ENCODE results near the gene NPHP1. TPM values are rescaled to one million over a fixed set of nuclear protein-coding genes. Genes with fewer than 3 reads are reported as not detected.
"Not testable (repeated sequence)": the region's sequence is repeated elsewhere in the genome, so short reads cannot be mapped to it uniquely, and the experiment has no call there.

Gene NPHP1
- polyA plus RNA-seq (2013, experiment 1 of 4): 14.1 TPM
- 12.6 TPM for polyA plus RNA-seq (2013, experiment 2 of 4)
- polyA plus RNA-seq (2013, experiment 3 of 4): 13.4 TPM
- polyA plus RNA-seq (2013, experiment 4 of 4): 14.1 TPM

DNA sequence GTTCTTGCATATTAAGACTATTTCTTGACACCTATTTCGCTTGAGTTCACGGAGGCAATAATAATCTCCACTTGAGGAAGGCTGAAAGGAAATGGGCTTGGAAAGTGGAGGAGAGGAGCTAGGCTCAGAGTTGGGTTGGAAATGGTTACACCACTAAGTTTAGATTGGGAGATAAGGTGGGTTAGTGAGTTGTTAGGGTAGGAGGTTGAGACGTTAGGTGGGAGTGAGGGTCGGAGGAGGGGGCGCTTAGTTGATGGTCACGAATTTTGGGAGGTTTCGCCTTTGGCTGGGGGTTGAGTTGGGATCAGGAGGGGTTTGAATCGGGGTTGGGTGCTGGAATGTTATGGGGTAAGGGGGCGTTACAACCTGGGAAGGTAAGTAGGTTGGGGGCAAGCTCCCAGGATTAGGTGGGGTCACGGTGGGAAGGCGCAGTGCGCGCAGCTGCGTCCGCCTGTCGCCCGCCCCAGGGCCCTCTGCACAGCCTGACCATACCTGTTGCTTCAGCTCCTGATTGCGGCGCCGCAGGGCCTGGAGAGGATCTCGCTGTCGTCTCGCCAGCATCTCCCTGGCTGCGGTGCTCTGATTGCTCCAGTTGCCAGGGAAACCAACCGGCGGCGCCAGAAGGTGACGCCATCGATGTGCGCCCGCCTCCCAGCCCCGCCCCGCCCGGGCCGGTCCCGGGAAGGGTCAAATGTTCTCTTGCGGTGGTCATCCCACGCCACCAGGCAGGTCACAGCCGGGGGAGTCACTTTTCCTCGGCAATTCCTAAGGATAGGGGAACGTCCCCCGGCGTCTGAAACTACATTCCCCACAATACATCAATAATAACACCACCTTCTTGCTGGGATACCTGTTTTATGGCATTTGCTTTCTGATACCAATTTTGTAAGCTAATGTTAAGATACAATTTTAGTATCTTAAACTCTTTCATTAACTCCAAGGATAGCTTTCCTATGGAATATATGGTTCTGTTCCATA, at the start of gene NPHP1:
Gene NPHP1 (minus strand): TSS at position 606 of the 978 bp plus-strand sequence. CDS start 45 bp downstream, at position 561.
- Histone ChIP-seq H3K4me1 (ENCODE audit: control insufficient read depth, insufficient read depth, low read length) (no peaks in the 10 kb centered on the region), H3K9me3 (ENCODE audit: control insufficient read depth, low read length) (no peaks in the 10 kb centered on the region), H3K27ac (ENCODE audit: insufficient read depth, low read depth, low read length, poor library complexity, severe bottlenecking) (no peak within 1 kb of the TSS), H3K27me3 (ENCODE audit: control insufficient read depth, insufficient read depth, low read length, poor library complexity, severe bottlenecking) (no peaks in the 10 kb centered on the region), H3K4me3 (ENCODE audit: insufficient read depth, low read depth, low read length) (peak within 1 kb of the TSS; percentile 48), H3K36me3 (ENCODE audit: control insufficient read depth, insufficient read depth, low read length) (peaks cover 1% of the 10 kb centered on the region)
- 5% methylated on average over 43 of the region's 43 CpGs for WGBS, 2 experiments

DNA sequence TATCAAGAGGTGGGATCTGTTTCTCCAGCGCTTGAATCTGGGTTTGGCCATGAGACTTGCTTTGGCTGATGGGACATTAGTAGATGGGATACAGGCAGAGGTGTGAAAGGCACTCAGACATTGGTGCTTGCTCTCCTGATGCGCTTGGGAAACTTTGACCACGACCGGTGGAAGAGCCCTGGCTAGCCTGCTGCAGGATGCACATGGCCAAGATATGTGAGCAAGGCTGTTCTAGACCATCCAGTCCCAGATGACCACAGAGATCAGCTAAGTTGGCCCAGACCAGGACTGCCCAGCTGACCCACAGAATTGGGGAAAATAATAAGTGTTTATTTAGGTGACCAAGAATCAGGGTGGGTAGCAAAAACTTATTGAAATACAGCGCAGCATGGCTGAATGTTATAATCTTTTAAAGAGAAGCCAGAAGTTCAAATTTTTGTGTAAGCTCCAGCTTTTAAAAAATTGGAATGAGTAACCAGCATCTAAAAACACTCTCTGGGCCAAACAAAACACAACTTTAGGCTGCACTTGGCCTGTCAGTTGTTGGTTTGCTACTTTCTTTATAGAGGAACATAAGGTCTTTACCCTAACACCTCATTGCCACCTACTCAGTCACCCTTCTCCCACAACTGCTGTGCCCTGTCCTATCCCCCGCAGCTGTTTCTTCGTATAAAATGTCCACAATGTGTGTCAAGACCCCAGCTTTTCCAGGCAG, 43.4 kb upstream of the NPHP1 start:
- WGBS, 2 experiments: 91 to 92% methylated on average over 3 to 4 of the region's 7 CpGs
- H3K36me3 ChIP-seq (ENCODE audit: control insufficient read depth, insufficient read depth, low read length); H3K9me3 ChIP-seq (ENCODE audit: control insufficient read depth, low read length); H3K27ac ChIP-seq (ENCODE audit: insufficient read depth, low read depth, low read length, poor library complexity, severe bottlenecking); H3K4me3 ChIP-seq (ENCODE audit: insufficient read depth, low read depth, low read length); H3K4me1 ChIP-seq (ENCODE audit: control insufficient read depth, insufficient read depth, low read length); H3K27me3 ChIP-seq (ENCODE audit: control insufficient read depth, insufficient read depth, low read length, poor library complexity, severe bottlenecking): not testable (repeated sequence)

DNA sequence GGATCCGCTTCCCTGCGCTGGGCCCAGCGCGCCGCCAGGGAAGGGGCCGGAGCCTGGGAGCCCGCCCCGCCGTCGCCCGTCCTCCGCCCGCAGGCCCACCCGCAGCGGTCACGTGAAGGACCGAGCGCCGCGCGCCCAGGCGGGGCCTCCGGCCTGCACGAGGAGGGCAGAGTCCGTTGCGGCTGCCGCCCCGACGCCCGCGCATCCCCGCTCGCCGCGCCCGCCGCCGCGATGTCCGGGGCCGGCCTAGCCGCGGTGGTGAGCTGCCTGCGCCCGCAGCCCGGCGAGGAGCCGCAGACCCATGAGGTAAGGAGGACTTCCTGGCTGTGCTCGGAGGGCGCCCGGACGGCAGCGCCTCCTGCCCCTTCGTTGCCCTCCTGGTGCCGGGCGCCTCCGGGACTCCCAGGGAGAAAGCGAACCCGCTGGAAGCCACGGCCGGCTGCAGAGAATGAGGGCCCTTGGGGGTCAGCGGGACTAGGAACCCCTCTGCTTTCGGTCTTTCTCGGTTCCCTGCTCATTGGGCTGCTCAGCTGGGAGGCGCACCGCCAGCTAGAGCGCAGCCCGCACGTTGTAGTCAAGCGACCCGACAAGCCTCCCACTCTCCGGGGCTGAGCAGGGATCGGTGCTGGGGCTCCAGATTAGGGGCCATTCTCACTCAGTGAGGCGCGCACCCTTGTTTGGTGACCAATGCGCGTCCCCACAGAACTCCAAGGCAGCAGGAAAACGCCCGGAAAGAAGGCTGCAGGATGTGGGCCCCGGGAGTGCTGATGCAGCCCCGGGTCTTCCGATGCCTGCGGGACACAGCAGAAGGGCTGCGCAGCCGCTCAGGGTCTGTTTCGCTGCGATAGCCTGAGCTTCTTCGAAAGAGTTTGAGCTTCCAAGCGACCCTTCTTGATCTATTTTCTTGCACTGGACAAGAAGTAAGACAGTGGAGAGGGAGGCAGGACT, 40.9 kb upstream of the NPHP1 start:
- no CpG with 5 or more reads among the region's 89 CpGs for WGBS, 2 experiments
- H3K27me3 ChIP-seq (ENCODE audit: control insufficient read depth, insufficient read depth, low read length, poor library complexity, severe bottlenecking): not testable (repeated sequence)

DNA sequence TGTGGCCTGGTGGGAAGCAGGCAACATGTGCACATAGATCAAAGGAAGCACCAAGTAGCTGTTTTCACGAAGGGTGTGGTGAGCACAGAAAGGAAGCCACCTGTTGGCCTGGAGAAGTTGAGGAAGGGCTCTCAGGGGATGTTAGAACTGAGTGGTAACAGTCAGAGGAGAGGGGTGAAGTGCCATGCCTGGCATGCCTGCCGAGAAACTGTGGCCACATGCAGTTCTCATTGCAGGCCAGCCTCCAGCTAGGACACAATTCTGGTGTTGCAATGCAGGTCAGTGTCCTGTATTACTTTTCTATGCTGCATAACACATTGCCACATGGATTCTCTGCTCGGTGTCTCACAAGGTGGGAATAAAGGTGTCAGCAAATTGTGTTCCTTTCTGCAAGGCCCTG, 38.5 kb upstream of the NPHP1 start:
- not testable (repeated sequence) for H3K4me3 ChIP-seq (ENCODE audit: insufficient read depth, low read depth, low read length); H3K4me1 ChIP-seq (ENCODE audit: control insufficient read depth, insufficient read depth, low read length); H3K9me3 ChIP-seq (ENCODE audit: control insufficient read depth, low read length); H3K36me3 ChIP-seq (ENCODE audit: control insufficient read depth, insufficient read depth, low read length); H3K27me3 ChIP-seq (ENCODE audit: control insufficient read depth, insufficient read depth, low read length, poor library complexity, severe bottlenecking); H3K27ac ChIP-seq (ENCODE audit: insufficient read depth, low read depth, low read length, poor library complexity, severe bottlenecking)
- no CpG with 5 or more reads among the region's 3 CpGs for WGBS, 2 experiments

More for the DNA sequence above, 40.9 kb upstream of the NPHP1 start:
- H3K36me3 ChIP-seq (ENCODE audit: control insufficient read depth, insufficient read depth, low read length); H3K4me3 ChIP-seq (ENCODE audit: insufficient read depth, low read depth, low read length); H3K9me3 ChIP-seq (ENCODE audit: control insufficient read depth, low read length); H3K27ac ChIP-seq (ENCODE audit: insufficient read depth, low read depth, low read length, poor library complexity, severe bottlenecking); H3K4me1 ChIP-seq (ENCODE audit: control insufficient read depth, insufficient read depth, low read length): not testable (repeated sequence)

DNA sequence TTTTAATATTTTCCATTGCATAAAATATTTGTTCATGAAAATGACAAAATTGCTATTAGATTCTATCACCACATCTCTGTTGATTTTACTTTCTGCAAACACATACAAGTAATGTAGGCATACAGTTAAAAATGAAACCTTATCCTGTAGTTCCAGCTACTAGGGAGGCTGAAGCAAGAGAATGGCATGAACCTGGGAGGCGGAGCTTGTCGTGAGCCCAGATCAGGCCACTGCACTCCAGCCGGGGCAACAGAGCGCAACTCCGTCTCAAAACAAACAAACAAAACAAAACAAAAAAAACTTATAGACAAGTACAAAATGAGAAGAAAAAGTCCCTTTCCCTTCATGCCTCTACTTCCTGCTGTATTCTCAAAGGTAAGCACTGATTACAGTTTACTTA, 29.7 kb upstream of the NPHP1 start:
- not testable (repeated sequence) for H3K36me3 ChIP-seq (ENCODE audit: control insufficient read depth, insufficient read depth, low read length); H3K4me1 ChIP-seq (ENCODE audit: control insufficient read depth, insufficient read depth, low read length); H3K9me3 ChIP-seq (ENCODE audit: control insufficient read depth, low read length); H3K4me3 ChIP-seq (ENCODE audit: insufficient read depth, low read depth, low read length); H3K27me3 ChIP-seq (ENCODE audit: control insufficient read depth, insufficient read depth, low read length, poor library complexity, severe bottlenecking); H3K27ac ChIP-seq (ENCODE audit: insufficient read depth, low read depth, low read length, poor library complexity, severe bottlenecking)
- WGBS, 2 experiments: no CpG with 5 or more reads among the region's 5 CpGs

DNA sequence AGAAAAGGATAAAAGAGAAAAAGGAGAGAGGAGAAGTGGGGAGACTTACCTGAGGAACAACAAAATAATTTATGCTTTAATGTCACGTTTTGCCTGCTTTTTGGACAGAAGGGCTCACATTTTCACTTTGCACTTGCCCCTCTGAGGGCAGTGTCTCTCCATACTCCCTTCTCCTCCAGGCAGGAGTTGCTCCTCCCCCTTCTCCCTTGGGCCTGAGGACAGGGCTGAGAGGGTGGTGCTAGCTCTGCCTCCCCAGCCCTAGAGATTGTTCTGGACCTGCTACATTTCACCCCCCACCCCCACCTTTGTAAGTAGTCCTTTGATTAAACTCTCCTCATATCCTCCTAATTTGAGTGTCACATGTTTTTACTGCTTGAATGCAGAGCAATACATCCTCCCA, 25.1 kb upstream of the NPHP1 start:
- not testable (repeated sequence) for H3K27ac ChIP-seq (ENCODE audit: insufficient read depth, low read depth, low read length, poor library complexity, severe bottlenecking); H3K36me3 ChIP-seq (ENCODE audit: control insufficient read depth, insufficient read depth, low read length); H3K27me3 ChIP-seq (ENCODE audit: control insufficient read depth, insufficient read depth, low read length, poor library complexity, severe bottlenecking); H3K4me3 ChIP-seq (ENCODE audit: insufficient read depth, low read depth, low read length); H3K9me3 ChIP-seq (ENCODE audit: control insufficient read depth, low read length); H3K4me1 ChIP-seq (ENCODE audit: control insufficient read depth, insufficient read depth, low read length)
- no CpG with 5 or more reads among the region's 1 CpG for WGBS, 2 experiments

DNA sequence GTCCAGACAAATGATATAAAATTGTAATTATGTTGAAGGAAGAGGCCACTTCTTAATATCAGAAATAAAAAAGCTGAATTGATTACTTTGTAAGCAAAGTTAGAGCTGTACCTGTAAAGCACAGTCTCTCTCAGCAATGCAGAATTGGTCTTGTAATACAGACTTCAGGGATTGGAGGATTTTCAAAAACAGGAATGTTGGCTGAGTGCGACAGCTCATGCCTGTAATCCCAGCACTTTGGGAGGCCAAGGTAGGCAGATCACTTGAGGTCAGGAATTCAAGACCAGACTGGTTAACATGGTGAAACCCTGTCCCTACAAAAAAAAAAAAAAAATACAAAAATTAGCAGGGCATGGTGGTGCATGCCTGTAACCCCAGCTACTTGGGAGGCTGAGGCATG, 17.8 kb upstream of the NPHP1 start:
- H3K27me3 ChIP-seq (ENCODE audit: control insufficient read depth, insufficient read depth, low read length, poor library complexity, severe bottlenecking); H3K9me3 ChIP-seq (ENCODE audit: control insufficient read depth, low read length); H3K4me1 ChIP-seq (ENCODE audit: control insufficient read depth, insufficient read depth, low read length); H3K36me3 ChIP-seq (ENCODE audit: control insufficient read depth, insufficient read depth, low read length); H3K27ac ChIP-seq (ENCODE audit: insufficient read depth, low read depth, low read length, poor library complexity, severe bottlenecking); H3K4me3 ChIP-seq (ENCODE audit: insufficient read depth, low read depth, low read length): not testable (repeated sequence)
- WGBS, 2 experiments: 92 to 96% methylated on average over 1 of the region's 1 CpG

DNA sequence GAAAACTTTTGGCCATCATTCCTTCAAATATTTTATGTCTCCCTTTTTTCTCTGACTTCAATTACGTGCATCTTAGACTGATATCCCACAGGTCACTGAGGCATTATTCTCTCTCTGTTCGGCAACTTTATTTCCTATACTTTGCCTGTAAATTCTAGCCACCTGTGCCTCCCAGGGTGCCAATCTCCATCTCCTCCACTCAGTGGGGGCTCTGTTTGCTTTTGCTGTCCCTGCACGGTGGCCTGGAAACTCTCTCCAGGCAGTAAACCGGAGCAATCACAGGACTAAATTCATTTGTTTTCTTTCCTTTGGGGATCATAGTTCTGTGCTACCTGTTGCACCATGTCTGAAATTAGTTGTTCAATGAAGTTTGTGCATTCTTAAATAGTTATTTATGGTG, 17.1 kb upstream of the NPHP1 start:
- H3K4me1 ChIP-seq (ENCODE audit: control insufficient read depth, insufficient read depth, low read length): no peaks in the 10 kb centered on the region
- no peak overlapping the region for H3K4me3 ChIP-seq (ENCODE audit: insufficient read depth, low read depth, low read length)
- H3K27me3 ChIP-seq (ENCODE audit: control insufficient read depth, insufficient read depth, low read length, poor library complexity, severe bottlenecking): no peaks in the 10 kb centered on the region
- no peak overlapping the region for H3K27ac ChIP-seq (ENCODE audit: insufficient read depth, low read depth, low read length, poor library complexity, severe bottlenecking)
- H3K36me3 ChIP-seq (ENCODE audit: control insufficient read depth, insufficient read depth, low read length): no peaks in the 10 kb centered on the region
- 61 to 67% methylated on average over 4 of the region's 4 CpGs for whole genome bisulfite sequencing, 2 experiments
- no peaks in the 10 kb centered on the region for H3K9me3 ChIP-seq (ENCODE audit: control insufficient read depth, low read length)

DNA sequence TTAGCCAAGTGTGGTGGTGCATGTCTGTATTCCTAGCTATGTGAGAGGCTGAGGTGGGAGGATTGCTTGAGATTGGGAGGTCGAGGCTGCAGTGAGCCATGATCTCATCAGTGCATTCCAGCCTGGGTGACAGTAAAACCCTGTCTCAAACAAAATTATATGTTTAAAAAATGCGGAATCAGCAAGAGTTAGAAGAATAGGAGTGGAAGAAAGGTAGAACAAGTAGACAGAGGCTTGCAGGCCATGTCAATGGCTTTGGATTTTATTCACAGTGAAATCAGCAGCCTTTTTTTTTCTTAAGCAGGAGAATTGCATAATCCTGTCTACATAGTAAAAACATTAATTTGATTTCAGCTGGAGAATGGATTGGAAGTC, 15.4 kb upstream of the NPHP1 start:
- whole genome bisulfite sequencing, 2 experiments: 88 to 94% methylated on average over 2 of the region's 2 CpGs
- no peaks in the 10 kb centered on the region for H3K4me1 ChIP-seq (ENCODE audit: control insufficient read depth, insufficient read depth, low read length)
- no peaks in the 10 kb centered on the region for H3K27me3 ChIP-seq (ENCODE audit: control insufficient read depth, insufficient read depth, low read length, poor library complexity, severe bottlenecking)
- no peak overlapping the region for H3K27ac ChIP-seq (ENCODE audit: insufficient read depth, low read depth, low read length, poor library complexity, severe bottlenecking)
- H3K9me3 ChIP-seq (ENCODE audit: control insufficient read depth, low read length): no peaks in the 10 kb centered on the region
- no peak overlapping the region for H3K4me3 ChIP-seq (ENCODE audit: insufficient read depth, low read depth, low read length)
- no peaks in the 10 kb centered on the region for H3K36me3 ChIP-seq (ENCODE audit: control insufficient read depth, insufficient read depth, low read length)

All from ectodermal cell (in vitro differentiated cells).